Fibroblast of pulmonary artery (primary cell): ENCODE measurements around the gene MRPS22.

Experiments used
- DNase-seq: peaks from one replicate; pipeline ENCODE4 v3.0.0-alpha.2; 2010; ENCODE audit warnings: low read depth
- H3K4me3 ChIP-seq: replicated peaks from 2 replicates; pipeline ENCODE4 v1.5.1; 2011; ENCODE audit warnings: low read depth, mild to moderate bottlenecking, control low read depth, low read length, moderate library complexity
- TF ChIP-seq, protein P1 (sequence below): IDR thresholded peaks from 2 replicates; pipeline ENCODE4 v1.5.1; 2011; ENCODE audit warnings: mild to moderate bottlenecking, control low read depth, low read length, inconsistent platforms; ENCODE audit errors: missing control alignments

Gene MRPS22

GRCh38 chr3:139355476-139355875, 11.7 kb downstream of the MRPS22 start:
- H3K4me3 ChIP-seq, result no peak overlapping the region
- peak; percentile 44 for DNase-seq
- TF ChIP-seq, protein P1, sequence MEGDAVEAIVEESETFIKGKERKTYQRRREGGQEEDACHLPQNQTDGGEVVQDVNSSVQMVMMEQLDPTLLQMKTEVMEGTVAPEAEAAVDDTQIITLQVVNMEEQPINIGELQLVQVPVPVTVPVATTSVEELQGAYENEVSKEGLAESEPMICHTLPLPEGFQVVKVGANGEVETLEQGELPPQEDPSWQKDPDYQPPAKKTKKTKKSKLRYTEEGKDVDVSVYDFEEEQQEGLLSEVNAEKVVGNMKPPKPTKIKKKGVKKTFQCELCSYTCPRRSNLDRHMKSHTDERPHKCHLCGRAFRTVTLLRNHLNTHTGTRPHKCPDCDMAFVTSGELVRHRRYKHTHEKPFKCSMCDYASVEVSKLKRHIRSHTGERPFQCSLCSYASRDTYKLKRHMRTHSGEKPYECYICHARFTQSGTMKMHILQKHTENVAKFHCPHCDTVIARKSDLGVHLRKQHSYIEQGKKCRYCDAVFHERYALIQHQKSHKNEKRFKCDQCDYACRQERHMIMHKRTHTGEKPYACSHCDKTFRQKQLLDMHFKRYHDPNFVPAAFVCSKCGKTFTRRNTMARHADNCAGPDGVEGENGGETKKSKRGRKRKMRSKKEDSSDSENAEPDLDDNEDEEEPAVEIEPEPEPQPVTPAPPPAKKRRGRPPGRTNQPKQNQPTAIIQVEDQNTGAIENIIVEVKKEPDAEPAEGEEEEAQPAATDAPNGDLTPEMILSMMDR, result no peak

DNA sequence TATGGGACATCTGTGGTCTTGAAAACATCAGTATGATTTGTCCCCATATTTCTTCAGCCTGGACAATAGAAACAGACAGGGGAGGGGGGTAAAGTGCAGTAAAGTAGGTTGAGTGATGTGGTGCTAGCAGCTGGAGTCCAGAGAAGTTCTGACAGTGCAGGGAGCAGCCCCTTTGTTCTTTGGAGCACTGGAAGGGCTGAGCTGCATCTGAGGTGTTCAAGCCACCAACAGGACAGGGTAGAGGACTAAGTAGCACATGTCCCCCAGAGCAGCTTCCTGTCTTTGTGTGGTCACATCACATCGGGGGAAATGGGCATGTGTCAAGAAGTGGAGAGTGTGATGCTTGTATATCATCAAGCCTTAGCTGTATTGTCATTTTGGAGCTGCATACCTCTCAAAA, 12.1 kb downstream of the MRPS22 start:
- no peak for DNase-seq
- TF ChIP-seq, protein P1, result no peak
- H3K4me3 ChIP-seq, result no peak overlapping the region

DNA sequence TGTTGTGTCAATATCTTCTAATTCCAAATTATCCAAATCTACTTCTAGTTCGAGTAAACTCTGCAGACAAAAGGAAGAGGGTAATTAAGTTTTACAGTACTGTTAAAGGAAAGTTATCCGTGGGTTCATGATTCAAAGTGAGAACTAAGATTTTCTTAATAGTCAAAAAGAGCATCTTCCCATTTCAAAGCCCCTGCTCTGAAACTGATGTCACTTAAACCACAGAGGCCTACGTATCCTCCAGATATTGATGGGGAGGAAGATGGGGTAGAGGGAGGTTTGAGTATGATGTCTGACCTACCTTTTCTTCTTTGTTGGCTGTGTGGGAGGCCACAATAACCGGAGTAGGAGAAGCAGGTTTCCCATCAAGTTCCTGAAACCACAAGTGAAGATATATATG, 14.1 kb downstream of the MRPS22 start:
- TF ChIP-seq, protein P1, result no peak
- H3K4me3 ChIP-seq, result no peak overlapping the region
- no peak for DNase-seq

GRCh38 chr3:139358841-139359562, 15.2 kb downstream of the MRPS22 start:
- TF ChIP-seq, protein P1, result no peak
- H3K4me3 ChIP-seq, result no peak overlapping the region
- DNase-seq, result no peak

- no peak for DNase-seq
- TF ChIP-seq, protein P1, result no peak
- no peak overlapping the region for H3K4me3 ChIP-seq
Observed at GRCh38 chr3:139361276-139361675, 17.5 kb downstream of the MRPS22 start.

DNA sequence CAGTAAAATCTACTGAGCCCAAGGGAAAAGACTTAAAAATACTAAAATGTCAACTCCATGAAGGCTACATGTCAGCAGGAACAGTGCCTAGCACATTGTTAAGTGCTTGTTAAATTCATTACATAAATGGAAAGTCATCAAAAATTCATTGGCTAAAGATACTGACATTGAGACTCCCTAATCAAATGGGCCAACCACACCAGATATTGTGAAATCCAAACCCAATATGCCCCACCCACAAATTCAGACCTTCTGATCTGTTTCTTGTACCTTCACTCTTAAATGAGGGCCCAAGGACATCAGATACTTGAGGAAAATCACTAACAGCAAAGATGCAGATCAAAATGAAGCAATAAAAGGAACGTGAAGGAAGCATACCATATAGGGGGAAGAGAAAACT, 20.7 kb downstream of the MRPS22 start:
- H3K4me3 ChIP-seq, result no peak overlapping the region
- DNase-seq, result no peak
- TF ChIP-seq, protein P1, result no peak

- no peak for DNase-seq
- TF ChIP-seq, protein P1, result no peak
Observed at GRCh38 chr3:139374099-139374498, 30.3 kb downstream of the MRPS22 start.

More at GRCh38 chr3:139374099-139374498, 30.3 kb downstream of the MRPS22 start:
- H3K4me3 ChIP-seq, result no peak overlapping the region
